HG03442 (cell line): ENCODE measurements around the gene CDC42EP1.
A peak's percentile ranks its signal among the peaks of the same experiment; 100 is the strongest.
"Not testable (repeated sequence)": the region's sequence is repeated elsewhere in the genome, so short reads cannot be mapped to it uniquely, and the experiment has no call there.

Experiments
- ATAC-seq: cut with Tn5 transposase; IDR thresholded peaks from one replicate; pipeline ENCODE4 v1.9.1; 2021; ENCODE audit warnings: mild to moderate bottlenecking, moderate library complexity; ENCODE audit not compliant: unreplicated experiment

Gene CDC42EP1

GRCh38 chr22:37575490-37576003, 15.3 kb downstream of the CDC42EP1 start:
- no peak for ATAC-seq

- no peak for ATAC-seq
Measured at GRCh38 chr22:37578002-37578401, 17.7 kb downstream of the CDC42EP1 start.

GRCh38 chr22:37581504-37581903, 21.2 kb downstream of the CDC42EP1 start:
- no peak for ATAC-seq

- no peak for ATAC-seq
Measured at GRCh38 chr22:37582526-37582925, 22.2 kb downstream of the CDC42EP1 start.

GRCh38 chr22:37588546-37589215, 28.4 kb downstream of the CDC42EP1 start:
- no peak for ATAC-seq

GRCh38 chr22:37589636-37590035, 29.4 kb downstream of the CDC42EP1 start:
- no peak for ATAC-seq

- not testable (repeated sequence) for ATAC-seq
Measured at GRCh38 chr22:37591081-37591480, 30.8 kb downstream of the CDC42EP1 start.

GRCh38 chr22:37591823-37592404, 31.6 kb downstream of the CDC42EP1 start:
- no peak for ATAC-seq

- no peak for ATAC-seq
Measured at GRCh38 chr22:37594237-37594636, 34.0 kb downstream of the CDC42EP1 start.

GRCh38 chr22:37599153-37599552, 38.9 kb downstream of the CDC42EP1 start:
- no peak for ATAC-seq

- no peak for ATAC-seq
Measured at GRCh38 chr22:37601203-37601539, 40.9 kb downstream of the CDC42EP1 start.

GRCh38 chr22:37601540-37602442, 41.5 kb downstream of the CDC42EP1 start:
- ATAC-seq: no peak

GRCh38 chr22:37602546-37603277, 42.4 kb downstream of the CDC42EP1 start:
- not testable (repeated sequence) for ATAC-seq

GRCh38 chr22:37604074-37604473, 43.8 kb downstream of the CDC42EP1 start:
- ATAC-seq: no peak

GRCh38 chr22:37604875-37605274, 44.6 kb downstream of the CDC42EP1 start:
- no peak for ATAC-seq

- no peak for ATAC-seq
Measured at GRCh38 chr22:37607010-37607934, 47.0 kb downstream of the CDC42EP1 start.

GRCh38 chr22:37607935-37608476, 47.7 kb downstream of the CDC42EP1 start:
- no peak for ATAC-seq

- ATAC-seq: peak; percentile 73
Measured at GRCh38 chr22:37608477-37609239, 48.4 kb downstream of the CDC42EP1 start, which contains the start of gene GGA1. GGA1 (plus strand) TSS chr22:37608834; CDS start chr22:37608861, 27 bp downstream.
